GM12878 (cell line): Measurements from ENCODE around the gene CDSN. TPM values are rescaled to one million over a fixed set of nuclear protein-coding genes. Genes with fewer than 3 reads are reported as not detected.

Experiments
- ATAC-seq: fragments of 200-7000 bp; cut with Tn5 transposase; 3 replicates; pipeline ENCODE4 v1.9.1; 2020; ENCODE audit warnings: mild to moderate bottlenecking, moderate library complexity
- BruUV-seq: library from RNA; stranded (reverse); fragments of 400-500 nt; replicated peaks from 2 replicates; lab custom pipeline; 2021; lab: Mats Ljungman, UMichigan
- CTCF ChIA-PET: fragments of 300-600 bp; sonication (Branson Sonifier 250); formaldehyde crosslinking; extraction: SDS; loops from one replicate; lab custom pipeline; 2021; ENCODE audit warnings: inconsistent platforms; lab: Yijun Ruan, JAX
- POLR2A ChIA-PET: fragments of 350-600 bp; formaldehyde crosslinking; extraction: SDS; loops from one replicate; lab custom pipeline; 2021; ENCODE audit warnings: inconsistent platforms; lab: Charles Lee
- RAD21 ChIA-PET: fragments of 300-600 bp; sonication (Branson Sonifier 250); formaldehyde crosslinking; loops from one replicate; lab custom pipeline; 2023; ENCODE audit warnings: antibody characterized with exemption; ENCODE audit not compliant: unreplicated experiment; lab: Charles Lee
- SMC1A ChIA-PET: fragments of 300-600 bp; sonication (Branson Sonifier 250); formaldehyde crosslinking; loops from one replicate; lab custom pipeline; 2023; ENCODE audit not compliant: unreplicated experiment, uncharacterized antibody; lab: Charles Lee
- DNase-seq: peaks from one replicate; pipeline ENCODE4 v3.0.0-alpha.2; 2011; ENCODE audit warnings: low read depth, low spot score
- FAIRE-seq: peaks from 3 replicates; lab custom pipeline; 2011; peaks lifted over from hg19 to GRCh38; lab: Jason Lieb, UNC
- H2AFZ ChIP-seq: 2 replicates; pipeline ENCODE4 v1.6.0; 2011; ENCODE audit warnings: low read depth, low read length, control low read depth; ENCODE audit not compliant: control insufficient read depth
- H3K27ac ChIP-seq: 2 replicates; pipeline ENCODE4 v1.5.1; 2011; ENCODE audit warnings: control low read depth; ENCODE audit not compliant: control insufficient read depth, insufficient read depth
- H3K27me3 ChIP-seq, 2 experiments: replicated peaks in 1 of 2; 2 replicates each; pipeline versions ENCODE4 v1.6.0 to v1.6.1; 2011; ENCODE audit warnings: low read length in 1 of 2; ENCODE audit not compliant: control insufficient read depth in 2 of 2, insufficient read depth in 2 of 2
- H3K36me3 ChIP-seq, 2 experiments: 2 replicates each; pipeline ENCODE4 v1.5.1; 2011; ENCODE audit warnings: low read length in 1 of 2; ENCODE audit not compliant: control insufficient read depth in 2 of 2, insufficient read depth in 2 of 2
- H3K4me1 ChIP-seq: 2 replicates; pipeline ENCODE4 v1.6.1; 2011; ENCODE audit warnings: mild to moderate bottlenecking, low read length, moderate library complexity, mixed read lengths; ENCODE audit not compliant: control insufficient read depth, insufficient read depth
- H3K4me2 ChIP-seq: 2 replicates; pipeline ENCODE4 v1.6.0; 2011; ENCODE audit warnings: control low read depth; ENCODE audit not compliant: control insufficient read depth, insufficient read depth
- H3K4me3 ChIP-seq: fragments of 200-600 bp; sonication (generic); 2 replicates; pipeline ENCODE4 v1.5.1; 2016
- H3K79me2 ChIP-seq: 2 replicates; pipeline ENCODE4 v1.6.0; 2011; ENCODE audit warnings: low read length; ENCODE audit not compliant: control insufficient read depth, insufficient read depth
- H3K9ac ChIP-seq: 2 replicates; pipeline ENCODE4 v1.8.0; 2011; ENCODE audit warnings: low read length, control low read depth, mixed read lengths; ENCODE audit not compliant: control insufficient read depth, insufficient read depth
- H3K9me3 ChIP-seq: replicated peaks from 3 replicates; pipeline ENCODE4 v1.5.1; 2011; ENCODE audit warnings: mild to moderate bottlenecking, low read length; ENCODE audit not compliant: control insufficient read depth, insufficient read depth
- H4K20me1 ChIP-seq: 2 replicates; pipeline ENCODE4 v1.6.0; 2011; ENCODE audit not compliant: control insufficient read depth, insufficient read depth
- BHLHE40 ChIP-seq, 2 experiments: fragments of 450-650 bp in 1 of 2; IDR thresholded peaks; 2 replicates each; pipeline ENCODE4 v1.6.1; 2011 to 2017; ENCODE audit warnings: low read depth in 2 of 2, borderline replicate concordance in 1 of 2, improper control_type of control experiment in 1 of 2, low read length in 1 of 2, mild to moderate bottlenecking in 1 of 2
- CEBPB ChIP-seq, 2 experiments: fragments of 150-350 bp in 1 of 2; IDR thresholded peaks; 2 replicates each; pipeline ENCODE4 v1.6.1; 2012 to 2014; ENCODE audit warnings: low read depth in 2 of 2, low read length in 2 of 2, borderline replicate concordance in 1 of 2, inconsistent platforms in 1 of 2
- EED ChIP-seq: sonication (generic); IDR thresholded peaks from 2 replicates; pipeline ENCODE4 v1.6.1; 2016; ENCODE audit warnings: antibody characterized with exemption, low read depth
- EZH2 ChIP-seq: IDR thresholded peaks from 2 replicates; pipeline ENCODE4 v1.6.1; 2012; ENCODE audit warnings: low read depth, mild to moderate bottlenecking, control low read depth, inconsistent platforms, low read length, borderline replicate concordance; ENCODE audit not compliant: control insufficient read depth
- GATAD2B ChIP-seq: fragments of 450-650 bp; conservative IDR thresholded peaks from 2 replicates; pipeline ENCODE4 v1.6.1; 2017; ENCODE audit warnings: low read depth, mild to moderate bottlenecking, moderate library complexity
- IKZF2 ChIP-seq, 2 experiments: fragments of 450-650 bp; IDR thresholded peaks; 2 replicates each; pipeline ENCODE4 v1.6.1; 2017; ENCODE audit warnings: mild to moderate bottlenecking in 2 of 2, moderate library complexity in 2 of 2
- IRF4 ChIP-seq: IDR thresholded peaks from 2 replicates; pipeline ENCODE4 v1.6.1; 2011; ENCODE audit warnings: low read depth, low read length
- MYB ChIP-seq: fragments of 150-350 bp; IDR thresholded peaks from 2 replicates; pipeline ENCODE4 v1.6.1; 2014; ENCODE audit warnings: mild to moderate bottlenecking, low read depth, low read length, borderline replicate concordance
- NFXL1 ChIP-seq: fragments of 450-650 bp; IDR thresholded peaks from 2 replicates; pipeline ENCODE4 v1.6.1; 2017; ENCODE audit warnings: antibody characterized with exemption, mild to moderate bottlenecking, borderline replicate concordance
- RELA ChIP-seq: fragments of 450-650 bp; IDR thresholded peaks from 2 replicates; pipeline ENCODE4 v1.8.0; 2014; ENCODE audit warnings: borderline replicate concordance; ENCODE audit not compliant: partially characterized antibody
- WGBS: methylation state at CpG from one replicate; pipeline ENCODE4 v1.1.6; 2016; ENCODE audit warnings: low lambda C conversion rate; ENCODE audit not compliant: insufficient replicate concordance, insufficient coverage; ENCODE audit errors: missing lambda C conversion rate; 5-methylcytosine and 5-hydroxymethylcytosine counted together
- in situ Hi-C: fragments of 300-500 bp; cut with MboI; formaldehyde crosslinking; loops from 9 replicates; pipeline ENCODE4 v1.14.3; 2018; ENCODE audit warnings: mixed read lengths
- intact Hi-C: fragments of 100-400 bp; cut with micrococcal nuclease; formaldehyde crosslinking; loops from one replicate; pipeline ENCODE4 v1.14.2; 2022; ENCODE audit not compliant: unreplicated experiment
- polyA plus RNA-seq, 11 experiments: library from polyadenylated mRNA; depleted of rRNA in 4 of 11; unstranded in 6 of 11; stranded (reverse) in 5 of 11; fragments of >200 nt; fragmentation: Nextera tagmentation in 4 of 11; fragmentation: Illumina TruSeq in 1 of 11; extraction: Ambion mirVana in 4 of 11; extraction: Trizol in 1 of 11; gene quantifications; 1 replicate in 1 of 11; 2 replicates in 10 of 11; pipeline versions ENCODE4 v1.2.1 to v1.2.3, GENCODE V29; 2011 to 2016; ENCODE audit warnings: inconsistent platforms in 2 of 11, missing spikeins in 2 of 11, low read depth in 1 of 11
- total RNA-seq, 4 experiments: library from RNA; depleted of rRNA in 3 of 4; stranded (reverse); fragments of >200 nt in 3 of 4; fragmentation: Illumina TruSeq in 1 of 4; extraction: Trizol in 1 of 4; gene quantifications; 2 replicates each; pipeline versions ENCODE4 v1.2.1 to v1.2.3, GENCODE V29; 2013 to 2021
- TF ChIP-seq, protein P1 (sequence below): fragments of 450-650 bp; IDR thresholded peaks from 2 replicates; pipeline ENCODE4 v1.6.1; 2018; ENCODE audit warnings: mild to moderate bottlenecking, low read depth, moderate library complexity; ENCODE audit not compliant: partially characterized antibody
- TF ChIP-seq, protein P2 (sequence below), 3 experiments: IDR thresholded peaks in 2 of 3; conservative IDR thresholded peaks in 1 of 3; 2 replicates each; pipeline ENCODE4 v1.5.1; 2011; ENCODE audit warnings: low read depth in 3 of 3, low read length in 3 of 3, mild to moderate bottlenecking in 3 of 3, control low read depth in 2 of 3, moderate library complexity in 2 of 3, inconsistent platforms in 1 of 3, mixed read lengths in 1 of 3; ENCODE audit not compliant: control insufficient read depth in 2 of 3, insufficient read depth in 1 of 3; ENCODE audit errors: extremely low read depth in 1 of 3
- TF ChIP-seq, protein P3 (sequence below): fragments of 450-650 bp; IDR thresholded peaks from 2 replicates; pipeline ENCODE4 v1.6.1; 2017; ENCODE audit warnings: antibody characterized with exemption, mild to moderate bottlenecking, moderate library complexity

Gene CDSN
- total and polyA plus RNA-seq, 10 of the 15 experiments (the other 5 are each of a cell fraction or from before 2014, with no cell fraction given) = 0.01 TPM; not detected in 9

DNA sequence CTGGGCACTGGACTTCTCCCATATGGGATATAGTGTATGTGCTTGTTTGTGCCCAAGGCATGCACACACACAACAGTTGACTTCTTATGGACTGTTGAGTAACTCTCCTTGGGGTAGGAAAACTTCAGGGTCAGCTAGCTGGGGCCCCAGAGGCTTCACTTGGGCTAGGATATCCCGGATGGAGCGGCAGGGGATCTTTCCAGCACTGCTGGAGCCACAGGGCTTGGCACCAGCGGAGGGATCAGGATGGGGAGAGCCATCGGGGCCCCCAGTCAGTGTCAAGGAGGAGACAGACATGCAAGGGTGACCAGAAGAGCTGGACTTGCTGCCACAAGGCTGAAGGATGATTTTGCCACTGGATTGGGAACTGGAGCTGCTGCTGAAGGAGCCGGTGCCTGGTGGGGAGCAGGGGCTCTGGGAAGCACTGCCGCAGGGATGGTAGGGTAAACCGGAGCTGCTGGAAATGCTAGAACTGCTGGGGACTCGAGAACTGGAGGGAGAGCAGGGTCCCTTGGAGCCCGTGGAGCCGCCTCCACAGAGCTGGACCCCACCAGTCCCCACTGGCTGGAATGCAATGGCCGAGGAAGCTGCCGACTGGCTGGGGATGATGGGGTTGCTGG, 4.2 kb downstream of the CDSN start:
- H3K36me3 ChIP-seq = no peaks in the 10 kb centered on the region
- H3K4me3 ChIP-seq = no peak overlapping the region
- peaks cover 3% of the 10 kb centered on the region in 2 experiments; a peak in 3 of 4 replicates for H3K27me3 ChIP-seq
- H3K9ac ChIP-seq = no peak overlapping the region
- H3K4me1 ChIP-seq = no peaks in the 10 kb centered on the region
- no peaks in the 10 kb centered on the region for H3K9me3 ChIP-seq
- in situ Hi-C loops = no loop called here
- ATAC-seq (no peak), DNase-seq (no peak), FAIRE-seq (no peak)
- H2AFZ ChIP-seq = no peak overlapping the region
- H3K4me2 ChIP-seq = no peak overlapping the region
- POLR2A ChIA-PET = no interaction called here
- 32% methylated on average over 12 of the region's 12 CpGs for WGBS
- intact Hi-C loops = no loop called here
- CTCF ChIA-PET = interaction anchor here (1.0 to 3.0 kb wide), 4 partner anchors 11 to 36 kb away, joined by 3 to 11 read pairs (median 6); no protein-coding TSS in a partner anchor
- H3K79me2 ChIP-seq = no peaks in the 10 kb centered on the region
- SMC1A ChIA-PET = interaction anchor here (1.0 kb wide), 2 partner anchors 16 to 29 kb away, joined by 3 to 5 read pairs; no protein-coding TSS in a partner anchor
- H4K20me1 ChIP-seq = no peaks in the 10 kb centered on the region
- RAD21 ChIA-PET = interaction anchor here (1.0 kb wide), 1 partner anchor 11 kb away, joined by 3 read pairs; no protein-coding TSS in a partner anchor
- BruUV-seq = no TSS peak
- H3K27ac ChIP-seq = no peak overlapping the region
- TF ChIP-seq, protein P1, sequence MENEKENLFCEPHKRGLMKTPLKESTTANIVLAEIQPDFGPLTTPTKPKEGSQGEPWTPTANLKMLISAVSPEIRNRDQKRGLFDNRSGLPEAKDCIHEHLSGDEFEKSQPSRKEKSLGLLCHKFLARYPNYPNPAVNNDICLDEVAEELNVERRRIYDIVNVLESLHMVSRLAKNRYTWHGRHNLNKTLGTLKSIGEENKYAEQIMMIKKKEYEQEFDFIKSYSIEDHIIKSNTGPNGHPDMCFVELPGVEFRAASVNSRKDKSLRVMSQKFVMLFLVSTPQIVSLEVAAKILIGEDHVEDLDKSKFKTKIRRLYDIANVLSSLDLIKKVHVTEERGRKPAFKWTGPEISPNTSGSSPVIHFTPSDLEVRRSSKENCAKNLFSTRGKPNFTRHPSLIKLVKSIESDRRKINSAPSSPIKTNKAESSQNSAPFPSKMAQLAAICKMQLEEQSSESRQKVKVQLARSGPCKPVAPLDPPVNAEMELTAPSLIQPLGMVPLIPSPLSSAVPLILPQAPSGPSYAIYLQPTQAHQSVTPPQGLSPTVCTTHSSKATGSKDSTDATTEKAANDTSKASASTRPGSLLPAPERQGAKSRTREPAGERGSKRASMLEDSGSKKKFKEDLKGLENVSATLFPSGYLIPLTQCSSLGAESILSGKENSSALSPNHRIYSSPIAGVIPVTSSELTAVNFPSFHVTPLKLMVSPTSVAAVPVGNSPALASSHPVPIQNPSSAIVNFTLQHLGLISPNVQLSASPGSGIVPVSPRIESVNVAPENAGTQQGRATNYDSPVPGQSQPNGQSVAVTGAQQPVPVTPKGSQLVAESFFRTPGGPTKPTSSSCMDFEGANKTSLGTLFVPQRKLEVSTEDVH = no peak
- no peak for TF ChIP-seq CEBPB (IDR thresholded peaks at IDR 0.05; ENCODE audit: borderline replicate concordance in 1 of 2, low read depth in 2 of 2, low read length in 2 of 2)
- TF ChIP-seq IKZF2 (IDR thresholded peaks at IDR 0.05) = no peak
- no peak for TF ChIP-seq GATAD2B
- TF ChIP-seq, protein P2, sequence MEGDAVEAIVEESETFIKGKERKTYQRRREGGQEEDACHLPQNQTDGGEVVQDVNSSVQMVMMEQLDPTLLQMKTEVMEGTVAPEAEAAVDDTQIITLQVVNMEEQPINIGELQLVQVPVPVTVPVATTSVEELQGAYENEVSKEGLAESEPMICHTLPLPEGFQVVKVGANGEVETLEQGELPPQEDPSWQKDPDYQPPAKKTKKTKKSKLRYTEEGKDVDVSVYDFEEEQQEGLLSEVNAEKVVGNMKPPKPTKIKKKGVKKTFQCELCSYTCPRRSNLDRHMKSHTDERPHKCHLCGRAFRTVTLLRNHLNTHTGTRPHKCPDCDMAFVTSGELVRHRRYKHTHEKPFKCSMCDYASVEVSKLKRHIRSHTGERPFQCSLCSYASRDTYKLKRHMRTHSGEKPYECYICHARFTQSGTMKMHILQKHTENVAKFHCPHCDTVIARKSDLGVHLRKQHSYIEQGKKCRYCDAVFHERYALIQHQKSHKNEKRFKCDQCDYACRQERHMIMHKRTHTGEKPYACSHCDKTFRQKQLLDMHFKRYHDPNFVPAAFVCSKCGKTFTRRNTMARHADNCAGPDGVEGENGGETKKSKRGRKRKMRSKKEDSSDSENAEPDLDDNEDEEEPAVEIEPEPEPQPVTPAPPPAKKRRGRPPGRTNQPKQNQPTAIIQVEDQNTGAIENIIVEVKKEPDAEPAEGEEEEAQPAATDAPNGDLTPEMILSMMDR (IDR thresholded peaks at IDR 0.05 in 2 of 3, conservative IDR thresholded peaks at IDR 0.05 in 1 of 3; ENCODE audit: control insufficient read depth in 2 of 3, extremely low read depth in 1 of 3, insufficient read depth in 1 of 3, low read depth in 3 of 3, low read length in 3 of 3) = no peak
- TF ChIP-seq IRF4 = no peak
- TF ChIP-seq, protein P3, sequence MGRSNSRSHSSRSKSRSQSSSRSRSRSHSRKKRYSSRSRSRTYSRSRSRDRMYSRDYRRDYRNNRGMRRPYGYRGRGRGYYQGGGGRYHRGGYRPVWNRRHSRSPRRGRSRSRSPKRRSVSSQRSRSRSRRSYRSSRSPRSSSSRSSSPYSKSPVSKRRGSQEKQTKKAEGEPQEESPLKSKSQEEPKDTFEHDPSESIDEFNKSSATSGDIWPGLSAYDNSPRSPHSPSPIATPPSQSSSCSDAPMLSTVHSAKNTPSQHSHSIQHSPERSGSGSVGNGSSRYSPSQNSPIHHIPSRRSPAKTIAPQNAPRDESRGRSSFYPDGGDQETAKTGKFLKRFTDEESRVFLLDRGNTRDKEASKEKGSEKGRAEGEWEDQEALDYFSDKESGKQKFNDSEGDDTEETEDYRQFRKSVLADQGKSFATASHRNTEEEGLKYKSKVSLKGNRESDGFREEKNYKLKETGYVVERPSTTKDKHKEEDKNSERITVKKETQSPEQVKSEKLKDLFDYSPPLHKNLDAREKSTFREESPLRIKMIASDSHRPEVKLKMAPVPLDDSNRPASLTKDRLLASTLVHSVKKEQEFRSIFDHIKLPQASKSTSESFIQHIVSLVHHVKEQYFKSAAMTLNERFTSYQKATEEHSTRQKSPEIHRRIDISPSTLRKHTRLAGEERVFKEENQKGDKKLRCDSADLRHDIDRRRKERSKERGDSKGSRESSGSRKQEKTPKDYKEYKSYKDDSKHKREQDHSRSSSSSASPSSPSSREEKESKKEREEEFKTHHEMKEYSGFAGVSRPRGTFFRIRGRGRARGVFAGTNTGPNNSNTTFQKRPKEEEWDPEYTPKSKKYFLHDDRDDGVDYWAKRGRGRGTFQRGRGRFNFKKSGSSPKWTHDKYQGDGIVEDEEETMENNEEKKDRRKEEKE = no peak
- no peak for TF ChIP-seq RELA
- no peak for TF ChIP-seq BHLHE40 (IDR thresholded peaks at IDR 0.05; ENCODE audit: borderline replicate concordance in 1 of 2, low read depth in 2 of 2, low read length in 1 of 2)
- no peak for TF ChIP-seq EZH2
- no peak for TF ChIP-seq NFXL1
- no peak for TF ChIP-seq MYB
- no peak for TF ChIP-seq EED
